Measurements from ENCODE around the gene ENTPD2.

Gene ENTPD2

GRCh38 chr9:137070201-137070905 is 16.5 kb upstream of the ENTPD2 start, which contains the start of gene SAPCD2:
Gene SAPCD2 (minus strand): TSS chr9:137070557. CDS start chr9:137070460, 97 bp downstream.
- Histone ChIP-seq H3K27me3 (ENCODE audit: control insufficient read depth in 1 of 2, insufficient read depth in 2 of 2, low read length in 2 of 2) (no peaks in the 10 kb centered on the region), H3K9me3 (ENCODE audit: control insufficient read depth in 1 of 2, low read length in 2 of 2) (no peaks in the 10 kb centered on the region), H3K4me3 (ENCODE audit: low read depth in 1 of 2, low read length in 2 of 2) (peak within 1 kb of the TSS; percentile 62), H3K27ac (ENCODE audit: low read depth, low read length) (no peak within 1 kb of the TSS), H3K4me1 (ENCODE audit: control insufficient read depth in 1 of 2, insufficient read depth in 2 of 2, low read length in 2 of 2) (peaks cover 33 to 48% of the 10 kb centered on the region in 2 donors), H3K36me3 (ENCODE audit: control insufficient read depth in 1 of 2, insufficient read depth in 2 of 2, low read length in 2 of 2) (peaks cover 0 to 3% of the 10 kb centered on the region in 2 donors), H3K9ac (ENCODE audit: low read depth in 1 of 2, low read length in 2 of 2) (peak within 1 kb of the TSS; percentile 49 to 54)

- no peak overlapping the region for H3K27ac ChIP-seq (ENCODE audit: low read depth, low read length)
- H3K9ac ChIP-seq (ENCODE audit: low read depth in 1 of 2, low read length in 2 of 2): peak overlapping the region in 1 of 2 donors; percentile 39
- no peaks in the 10 kb centered on the region for H3K27me3 ChIP-seq (ENCODE audit: control insufficient read depth in 1 of 2, insufficient read depth in 2 of 2, low read length in 2 of 2)
- H3K9me3 ChIP-seq (ENCODE audit: control insufficient read depth in 1 of 2, low read length in 2 of 2): no peaks in the 10 kb centered on the region
- peaks cover 33 to 42% of the 10 kb centered on the region in 2 donors for H3K4me1 ChIP-seq (ENCODE audit: control insufficient read depth in 1 of 2, insufficient read depth in 2 of 2, low read length in 2 of 2)
- peak overlapping the region; percentile 50 to 62 for H3K4me3 ChIP-seq (ENCODE audit: low read depth in 1 of 2, low read length in 2 of 2)
- peaks cover 0 to 5% of the 10 kb centered on the region in 2 donors for H3K36me3 ChIP-seq (ENCODE audit: control insufficient read depth in 1 of 2, insufficient read depth in 2 of 2, low read length in 2 of 2)
Measured at GRCh38 chr9:137069508-137070091, 15.7 kb upstream of the ENTPD2 start.

- Histone ChIP-seq H3K9me3 (ENCODE audit: control insufficient read depth in 1 of 2, low read length in 2 of 2) (no peaks in the 10 kb centered on the region), H3K27me3 (ENCODE audit: control insufficient read depth in 1 of 2, insufficient read depth in 2 of 2, low read length in 2 of 2) (no peaks in the 10 kb centered on the region), H3K9ac (ENCODE audit: low read depth in 1 of 2, low read length in 2 of 2) (peak overlapping the region; percentile 39 to 44), H3K27ac (ENCODE audit: low read depth, low read length) (no peak overlapping the region), H3K4me3 (ENCODE audit: low read depth in 1 of 2, low read length in 2 of 2) (peak overlapping the region; percentile 50 to 62), H3K36me3 (ENCODE audit: control insufficient read depth in 1 of 2, insufficient read depth in 2 of 2, low read length in 2 of 2) (peaks cover 0 to 5% of the 10 kb centered on the region in 2 donors), H3K4me1 (ENCODE audit: control insufficient read depth in 1 of 2, insufficient read depth in 2 of 2, low read length in 2 of 2) (peaks cover 29 to 34% of the 10 kb centered on the region in 2 donors)
Measured at GRCh38 chr9:137068539-137069507, 15.0 kb upstream of the ENTPD2 start.

GRCh38 chr9:137067860-137068538 is 14.1 kb upstream of the ENTPD2 start:
- peaks cover 24 to 28% of the 10 kb centered on the region in 2 donors for H3K4me1 ChIP-seq (ENCODE audit: control insufficient read depth in 1 of 2, insufficient read depth in 2 of 2, low read length in 2 of 2)
- no peaks in the 10 kb centered on the region for H3K9me3 ChIP-seq (ENCODE audit: control insufficient read depth in 1 of 2, low read length in 2 of 2)
- no peaks in the 10 kb centered on the region for H3K27me3 ChIP-seq (ENCODE audit: control insufficient read depth in 1 of 2, insufficient read depth in 2 of 2, low read length in 2 of 2)
- peaks cover 0 to 5% of the 10 kb centered on the region in 2 donors for H3K36me3 ChIP-seq (ENCODE audit: control insufficient read depth in 1 of 2, insufficient read depth in 2 of 2, low read length in 2 of 2)
- peak overlapping the region; percentile 41 to 44 for H3K9ac ChIP-seq (ENCODE audit: low read depth in 1 of 2, low read length in 2 of 2)
- H3K27ac ChIP-seq (ENCODE audit: low read depth, low read length): no peak overlapping the region
- no peak overlapping the region for H3K4me3 ChIP-seq (ENCODE audit: low read depth in 1 of 2, low read length in 2 of 2)

- Histone ChIP-seq H3K36me3 (ENCODE audit: control insufficient read depth in 1 of 2, insufficient read depth in 2 of 2, low read length in 2 of 2) (peaks cover 0 to 5% of the 10 kb centered on the region in 2 donors), H3K9me3 (ENCODE audit: control insufficient read depth in 1 of 2, low read length in 2 of 2) (no peaks in the 10 kb centered on the region), H3K27me3 (ENCODE audit: control insufficient read depth in 1 of 2, insufficient read depth in 2 of 2, low read length in 2 of 2) (no peaks in the 10 kb centered on the region), H3K9ac (ENCODE audit: low read depth in 1 of 2, low read length in 2 of 2) (no peak overlapping the region), H3K4me1 (ENCODE audit: control insufficient read depth in 1 of 2, insufficient read depth in 2 of 2, low read length in 2 of 2) (peaks cover 23 to 26% of the 10 kb centered on the region in 2 donors), H3K4me3 (ENCODE audit: low read depth in 1 of 2, low read length in 2 of 2) (no peak overlapping the region), H3K27ac (ENCODE audit: low read depth, low read length) (no peak overlapping the region)
Measured at GRCh38 chr9:137066096-137066861, 12.4 kb upstream of the ENTPD2 start.

- Histone ChIP-seq H3K9ac (ENCODE audit: low read depth in 1 of 2, low read length in 2 of 2) (no peak overlapping the region), H3K9me3 (ENCODE audit: control insufficient read depth in 1 of 2, low read length in 2 of 2) (no peaks in the 10 kb centered on the region), H3K4me1 (ENCODE audit: control insufficient read depth in 1 of 2, insufficient read depth in 2 of 2, low read length in 2 of 2) (peaks cover 17 to 20% of the 10 kb centered on the region in 2 donors), H3K27me3 (ENCODE audit: control insufficient read depth in 1 of 2, insufficient read depth in 2 of 2, low read length in 2 of 2) (no peaks in the 10 kb centered on the region), H3K27ac (ENCODE audit: low read depth, low read length) (no peak overlapping the region), H3K36me3 (ENCODE audit: control insufficient read depth in 1 of 2, insufficient read depth in 2 of 2, low read length in 2 of 2) (peaks cover 0 to 5% of the 10 kb centered on the region in 2 donors), H3K4me3 (ENCODE audit: low read depth in 1 of 2, low read length in 2 of 2) (no peak overlapping the region)
Measured at GRCh38 chr9:137065336-137065967, 11.6 kb upstream of the ENTPD2 start.

- peaks cover 0 to 5% of the 10 kb centered on the region in 2 donors for H3K36me3 ChIP-seq (ENCODE audit: control insufficient read depth in 1 of 2, insufficient read depth in 2 of 2, low read length in 2 of 2)
- H3K27ac ChIP-seq (ENCODE audit: low read depth, low read length): no peak overlapping the region
- peaks cover 17 to 20% of the 10 kb centered on the region in 2 donors for H3K4me1 ChIP-seq (ENCODE audit: control insufficient read depth in 1 of 2, insufficient read depth in 2 of 2, low read length in 2 of 2)
- H3K4me3 ChIP-seq (ENCODE audit: low read depth in 1 of 2, low read length in 2 of 2): no peak overlapping the region
- H3K9me3 ChIP-seq (ENCODE audit: control insufficient read depth in 1 of 2, low read length in 2 of 2): no peaks in the 10 kb centered on the region
- no peak overlapping the region for H3K9ac ChIP-seq (ENCODE audit: low read depth in 1 of 2, low read length in 2 of 2)
- H3K27me3 ChIP-seq (ENCODE audit: control insufficient read depth in 1 of 2, insufficient read depth in 2 of 2, low read length in 2 of 2): no peaks in the 10 kb centered on the region
Measured at GRCh38 chr9:137064880-137065164, 11.0 kb upstream of the ENTPD2 start.

- Histone ChIP-seq H3K4me1 (ENCODE audit: control insufficient read depth in 1 of 2, insufficient read depth in 2 of 2, low read length in 2 of 2) (peaks cover 14 to 15% of the 10 kb centered on the region in 2 donors), H3K9ac (ENCODE audit: low read depth in 1 of 2, low read length in 2 of 2) (no peak overlapping the region), H3K9me3 (ENCODE audit: control insufficient read depth in 1 of 2, low read length in 2 of 2) (no peaks in the 10 kb centered on the region), H3K27ac (ENCODE audit: low read depth, low read length) (no peak overlapping the region), H3K36me3 (ENCODE audit: control insufficient read depth in 1 of 2, insufficient read depth in 2 of 2, low read length in 2 of 2) (peaks cover 0 to 5% of the 10 kb centered on the region in 2 donors), H3K27me3 (ENCODE audit: control insufficient read depth in 1 of 2, insufficient read depth in 2 of 2, low read length in 2 of 2) (no peaks in the 10 kb centered on the region), H3K4me3 (ENCODE audit: low read depth in 1 of 2, low read length in 2 of 2) (no peak overlapping the region)
Measured at GRCh38 chr9:137064027-137064879, 10.4 kb upstream of the ENTPD2 start.

All from duodenal mucosa (tissue), 2 donors.